Psoas muscle (tissue), 8 donors: ENCODE data around the gene KRTAP10-1. TPM values are rescaled to one million over a fixed set of nuclear protein-coding genes. Genes with fewer than 3 reads are reported as not detected.

Experiments
- ATAC-seq, 4 donors: fragments of 200-7000 bp; cut with Tn5 transposase; one replicate each; pipeline ENCODE4 v1.9.1; 2020; ENCODE audit warnings: moderate library complexity in 3 of 4, mild to moderate bottlenecking in 2 of 4
- DNase-seq, 2 donors: peaks; one replicate each; pipeline ENCODE4 v3.0.0-alpha.2; 2020
- H3K27ac ChIP-seq: fragments of 200-600 bp; one replicate; pipeline ENCODE4 v1.8.0; 2022
- H3K27me3 ChIP-seq, 3 donors: fragments of 200-600 bp in 1 of 3; one replicate each; pipeline versions ENCODE4 v1.6.1 to v1.8.0; 2013 to 2022; ENCODE audit warnings: low read length in 2 of 3, mild to moderate bottlenecking in 2 of 3, moderate library complexity in 1 of 3; ENCODE audit not compliant: insufficient read depth in 3 of 3
- H3K36me3 ChIP-seq, 2 donors: fragments of 200-600 bp in 1 of 2; one replicate each; pipeline versions ENCODE4 v1.6.1 to v1.8.0; 2013 to 2022; ENCODE audit warnings: low read depth in 1 of 2, mild to moderate bottlenecking in 1 of 2, moderate library complexity in 1 of 2; ENCODE audit not compliant: insufficient read depth in 1 of 2
- H3K4me1 ChIP-seq: fragments of 200-600 bp; one replicate; pipeline ENCODE4 v1.8.0; 2022
- H3K4me3 ChIP-seq: fragments of 200-600 bp; one replicate; pipeline ENCODE4 v1.8.0; 2022; ENCODE audit warnings: mild to moderate bottlenecking
- H3K9me3 ChIP-seq: fragments of 200-600 bp; one replicate; pipeline ENCODE4 v1.8.0; 2022
- CTCF ChIP-seq: fragments of 200-600 bp; IDR thresholded peaks from one replicate; pipeline ENCODE4 v1.8.0; 2022; ENCODE audit warnings: antibody characterized with exemption
- WGBS, 3 donors: extraction: QIAGEN DNeasy Blood & Tissue Kit; methylation state at CpG; one replicate each; pipeline versions ENCODE4 v1.1.6 to v1.1.7; 2013; 5-methylcytosine and 5-hydroxymethylcytosine counted together
- intact Hi-C, 2 donors: fragments of 100-400 bp; cut with DNase I; formaldehyde crosslinking; loops; one replicate each; pipeline versions ENCODE4 v1.11.0 to v1.14.2; 2022
- polyA plus RNA-seq, 3 donors: library from polyadenylated mRNA; stranded (reverse); fragments of 200-250 nt; gene quantifications; one replicate each; pipeline ENCODE4 v1.2.3, GENCODE V29; 2013
- total RNA-seq, 4 donors: library from RNA; stranded (reverse); fragmentation: NEBNext Ultra II Directional in 2 of 4; extraction: Animal tissue kit (Norgen Biotek cat#: 25700) in 2 of 4; gene quantifications; one replicate each; pipeline versions ENCODE4 v1.2.1 to v1.2.4, GENCODE V29; 2021 to 2023
- donor health status: healthy with polysubstance abuse.
- donor health status: DM: no; HTN: no; CAD: no; lungs with moderate emphysema.
- donor health status: Bipolar disorder and iron deficiency.
- donor health status: healthy.
- donor health status: DM: yes; HTN: yes; CAD: no.
- donor health status: DM: no; HTN: no; CAD: no.
- donor health status: DM: no; HTN: no; CAD: no.
- donor health status: DM: yes; HTN: yes; CAD: no.

KRTAP10-1 gene
- total and polyA plus RNA-seq, 7 donors, result not detected

- Histone ChIP-seq H3K27me3 (peaks cover 0 to 14% (median 9%) of the 10 kb centered on the region in 3 donors), H3K4me1 (no peaks in the 10 kb centered on the region), H3K9me3 (no peaks in the 10 kb centered on the region), H3K36me3 (no peaks in the 10 kb centered on the region), H3K27ac (no peak overlapping the region), H3K4me3 (no peak overlapping the region)
- intact Hi-C loops, result no loop called here
- TF ChIP-seq CTCF, result no peak
- ATAC-seq (no peak), DNase-seq (no peak)
- 93 to 96% (median 94%) methylated on average over 19 of the region's 19 CpGs for WGBS, 3 donors
These were observed 49.6 kb downstream of the KRTAP10-1 start for GRCh38 chr21:44490405-44490804.

DNA sequence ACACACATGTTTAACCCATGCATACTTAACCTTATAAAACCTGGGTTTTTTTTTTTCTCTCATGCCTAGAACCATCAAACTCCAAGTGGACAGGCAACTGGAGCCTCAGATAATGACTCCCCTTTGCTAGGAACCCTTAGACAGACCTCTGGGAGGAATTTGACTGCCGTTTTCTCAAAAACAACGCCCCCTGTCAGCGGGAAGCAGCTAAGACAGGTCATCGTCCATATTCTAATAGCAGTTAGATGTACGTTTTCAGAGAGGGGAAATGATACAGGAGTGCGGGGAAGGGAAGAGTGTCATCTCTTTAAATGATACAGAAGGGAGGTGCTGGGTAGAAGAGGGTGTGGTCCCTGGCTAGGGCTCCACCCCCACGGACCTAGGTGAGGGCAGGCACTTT, 50.0 kb downstream of the KRTAP10-1 start:
- H3K4me3 ChIP-seq, result no peak overlapping the region
- no peaks in the 10 kb centered on the region for H3K4me1 ChIP-seq
- DNase-seq (no peak), ATAC-seq (no peak)
- no peak overlapping the region for H3K27ac ChIP-seq
- intact Hi-C loops, result no loop called here
- no peaks in the 10 kb centered on the region for H3K36me3 ChIP-seq
- H3K9me3 ChIP-seq, result no peaks in the 10 kb centered on the region
- WGBS, 3 donors, result 33 to 39% (median 37%) methylated on average over 7 of the region's 7 CpGs
- no peak for TF ChIP-seq CTCF
- H3K27me3 ChIP-seq, result peaks cover 0 to 10% (median 10%) of the 10 kb centered on the region in 3 donors

Other genes with a start within 250 kb of the KRTAP10-1 start
- 10 to 100 TPM; 17.8 to 33.6 (median 27.7) TPM for gene PFKL, start 240.1 kb downstream of the KRTAP10-1 start, total RNA-seq
- 10 to 100 TPM in 2 of 3 donors, 1 to 10 TPM in 1; 9.2 to 21.2 (median 13.7) TPM for gene PFKL, start 240.1 kb downstream of the KRTAP10-1 start, polyA plus RNA-seq
- gene CFAP410, start 200.8 kb downstream of the KRTAP10-1 start, total RNA-seq, result 10 to 100 TPM in 2 of 4 donors, 1 to 10 TPM in 2; 8.3 to 10.5 (median 9.7) TPM
- 10 to 100 TPM in 2 of 3 donors, 1 to 10 TPM in 1; 9.9 to 13.7 (median 10.1) TPM for gene CFAP410, start 200.8 kb downstream of the KRTAP10-1 start, polyA plus RNA-seq
- 1 to 10 TPM in 1 of 4 donors, under 1 TPM in 3; 0.69 to 1.7 (median 0.84) TPM for gene TRPM2, start 186.6 kb downstream of the KRTAP10-1 start, total RNA-seq
- gene TRPM2, start 186.6 kb downstream of the KRTAP10-1 start, polyA plus RNA-seq, result under 1 TPM; 0.08 to 0.76 (median 0.31) TPM
- gene LRRC3, start 84.7 kb downstream of the KRTAP10-1 start, total RNA-seq, result 1 to 10 TPM in 1 of 4 donors, under 1 TPM in 3; 0.13 to 1.1 (median 0.23) TPM
- gene LRRC3, start 84.7 kb downstream of the KRTAP10-1 start, polyA plus RNA-seq, result under 1 TPM; 0.08 to 0.29 (median 0.08) TPM
- gene KRTAP10-2, start 11.3 kb upstream of the KRTAP10-1 start, total RNA-seq, result not detected
- gene KRTAP10-2, start 11.3 kb upstream of the KRTAP10-1 start, polyA plus RNA-seq, result not detected
- not detected for gene KRTAP10-3, start 18.6 kb upstream of the KRTAP10-1 start, total RNA-seq
- gene KRTAP10-3, start 18.6 kb upstream of the KRTAP10-1 start, polyA plus RNA-seq, result not detected
- not detected for gene KRTAP10-4, start 33.5 kb upstream of the KRTAP10-1 start, total RNA-seq
- gene KRTAP10-4, start 33.5 kb upstream of the KRTAP10-1 start, polyA plus RNA-seq, result not detected
- gene KRTAP10-5, start 40.4 kb upstream of the KRTAP10-1 start, total RNA-seq, result not detected
- not detected for gene KRTAP10-5, start 40.4 kb upstream of the KRTAP10-1 start, polyA plus RNA-seq
- not detected for gene KRTAP10-6, start 52.3 kb upstream of the KRTAP10-1 start, total RNA-seq
- not detected for gene KRTAP10-6, start 52.3 kb upstream of the KRTAP10-1 start, polyA plus RNA-seq
- gene KRTAP10-7, start 60.4 kb upstream of the KRTAP10-1 start, total RNA-seq, result not detected
- not detected for gene KRTAP10-7, start 60.4 kb upstream of the KRTAP10-1 start, polyA plus RNA-seq
- gene KRTAP10-8, start 71.9 kb upstream of the KRTAP10-1 start, total RNA-seq, result not detected
- gene KRTAP10-8, start 71.9 kb upstream of the KRTAP10-1 start, polyA plus RNA-seq, result not detected
- gene KRTAP10-9, start 86.9 kb upstream of the KRTAP10-1 start, total RNA-seq, result not detected
- not detected for gene KRTAP10-9, start 86.9 kb upstream of the KRTAP10-1 start, polyA plus RNA-seq
- gene KRTAP10-10, start 97.2 kb upstream of the KRTAP10-1 start, total RNA-seq, result not detected
- gene KRTAP10-10, start 97.2 kb upstream of the KRTAP10-1 start, polyA plus RNA-seq, result not detected
- gene KRTAP10-11, start 106.2 kb upstream of the KRTAP10-1 start, total RNA-seq, result not detected
- not detected for gene KRTAP10-11, start 106.2 kb upstream of the KRTAP10-1 start, polyA plus RNA-seq
- not detected for gene KRTAP12-4, start 114.5 kb upstream of the KRTAP10-1 start, total RNA-seq
- gene KRTAP12-4, start 114.5 kb upstream of the KRTAP10-1 start, polyA plus RNA-seq, result not detected
- not detected for gene KRTAP12-3, start 117.7 kb upstream of the KRTAP10-1 start, total RNA-seq
- gene KRTAP12-3, start 117.7 kb upstream of the KRTAP10-1 start, polyA plus RNA-seq, result not detected
- not detected for gene KRTAP12-2, start 126.7 kb upstream of the KRTAP10-1 start, total RNA-seq
- gene KRTAP12-2, start 126.7 kb upstream of the KRTAP10-1 start, polyA plus RNA-seq, result not detected
- gene KRTAP12-1, start 142.0 kb upstream of the KRTAP10-1 start, total RNA-seq, result not detected
- not detected for gene KRTAP12-1, start 142.0 kb upstream of the KRTAP10-1 start, polyA plus RNA-seq
- gene KRTAP10-12, start 157.0 kb upstream of the KRTAP10-1 start, total RNA-seq, result not detected
- not detected for gene KRTAP10-12, start 157.0 kb upstream of the KRTAP10-1 start, polyA plus RNA-seq
- gene TSPEAR, start 171.4 kb upstream of the KRTAP10-1 start, total RNA-seq, result not detected
- not detected for gene TSPEAR, start 171.4 kb upstream of the KRTAP10-1 start, polyA plus RNA-seq